Progenitor cell of endocrine pancreas (in vitro differentiated cells): ENCODE results near the gene DPY19L1. TPM values are rescaled to one million over a fixed set of nuclear protein-coding genes. Genes with fewer than 3 reads are reported as not detected.
"Not testable (repeated sequence)": the region's sequence is repeated elsewhere in the genome, so short reads cannot be mapped to it uniquely, and the experiment has no call there.

Source experiments
- DNase-seq: peaks from one replicate; pipeline ENCODE4 v3.0.0; 2021; ENCODE audit warnings: low spot score; ENCODE audit not compliant: unreplicated experiment
- H3K27ac Mint-ChIP-seq: 2 replicates; pipeline ENCODE4 v1.8.0; 2021; ENCODE audit warnings: mild to moderate bottlenecking, moderate library complexity, mixed read lengths
- H3K27me3 Mint-ChIP-seq: 2 replicates; pipeline ENCODE4 v1.8.0; 2021; ENCODE audit warnings: mixed read lengths
- H3K36me3 Mint-ChIP-seq: 2 replicates; pipeline ENCODE4 v1.8.0; 2022; ENCODE audit warnings: mixed read lengths; ENCODE audit not compliant: insufficient read depth
- H3K4me1 Mint-ChIP-seq: 2 replicates; pipeline ENCODE4 v1.8.0; 2021; ENCODE audit warnings: low read depth, mixed read lengths
- H3K4me3 Mint-ChIP-seq: 2 replicates; pipeline ENCODE4 v1.8.0; 2021; ENCODE audit warnings: low read depth, mild to moderate bottlenecking, moderate library complexity, mixed read lengths
- H3K9me3 Mint-ChIP-seq: 2 replicates; pipeline ENCODE4 v1.8.0; 2021; ENCODE audit warnings: low read depth, mixed read lengths
- CTCF ChIP-seq: fragments of 200-600 bp; sonication (generic); IDR thresholded peaks from one replicate; pipeline ENCODE4 v1.5.0; 2021; ENCODE audit warnings: antibody characterized with exemption, mild to moderate bottlenecking; ENCODE audit not compliant: unreplicated experiment
- total RNA-seq: library from RNA; stranded (reverse); gene quantifications from 2 replicates; pipeline ENCODE4 v1.2.1, GENCODE V29; 2021

DPY19L1 gene
- total RNA-seq, 1 donor from 2014 or later, result 31.6 TPM

GRCh38 chr7:34916267-34916666 is 121.0 kb downstream of the DPY19L1 start:
- no peak overlapping the region for H3K27ac Mint-ChIP-seq
- DNase-seq, result no peak
- TF ChIP-seq CTCF, result no peak
- H3K9me3 Mint-ChIP-seq, result peaks cover 20% of the 10 kb centered on the region
- no peak overlapping the region for H3K4me3 Mint-ChIP-seq
- peaks cover 2% of the 10 kb centered on the region for H3K4me1 Mint-ChIP-seq
- H3K36me3 Mint-ChIP-seq, result no peaks in the 10 kb centered on the region
- H3K27me3 Mint-ChIP-seq, result peaks cover 7% of the 10 kb centered on the region

DNA sequence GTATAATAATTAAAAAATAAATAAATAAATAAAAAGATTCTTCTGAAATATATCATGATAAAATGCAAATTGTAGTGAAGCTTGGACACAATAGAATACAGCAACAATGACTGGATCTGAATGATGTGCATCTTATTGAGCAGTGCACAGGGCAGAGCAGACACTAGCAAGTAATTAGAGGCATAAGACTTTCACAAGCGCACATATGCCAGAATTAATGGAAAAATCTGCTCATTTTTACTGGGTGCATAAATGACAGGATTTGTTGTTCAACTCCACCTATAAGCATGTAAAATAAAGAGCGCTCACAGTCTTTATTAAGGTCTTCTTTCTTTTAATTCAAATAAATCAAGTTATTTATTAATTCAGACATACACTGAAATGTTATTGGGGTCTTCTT is 125.0 kb downstream of the DPY19L1 start:
- H3K36me3 Mint-ChIP-seq, result no peaks in the 10 kb centered on the region
- no peak for TF ChIP-seq CTCF
- H3K4me3 Mint-ChIP-seq, result no peak overlapping the region
- DNase-seq, result no peak
- H3K4me1 Mint-ChIP-seq, result no peaks in the 10 kb centered on the region
- no peaks in the 10 kb centered on the region for H3K27me3 Mint-ChIP-seq
- peaks cover 23% of the 10 kb centered on the region for H3K9me3 Mint-ChIP-seq
- no peak overlapping the region for H3K27ac Mint-ChIP-seq

GRCh38 chr7:34906266-34906850 is 130.9 kb downstream of the DPY19L1 start:
- not testable (repeated sequence) for H3K4me1 Mint-ChIP-seq, H3K9me3 Mint-ChIP-seq, DNase-seq, H3K27me3 Mint-ChIP-seq, H3K36me3 Mint-ChIP-seq
- H3K4me3 Mint-ChIP-seq, result peak overlapping the region; percentile 74
- H3K27ac Mint-ChIP-seq, result peak overlapping the region; percentile 27

DNA sequence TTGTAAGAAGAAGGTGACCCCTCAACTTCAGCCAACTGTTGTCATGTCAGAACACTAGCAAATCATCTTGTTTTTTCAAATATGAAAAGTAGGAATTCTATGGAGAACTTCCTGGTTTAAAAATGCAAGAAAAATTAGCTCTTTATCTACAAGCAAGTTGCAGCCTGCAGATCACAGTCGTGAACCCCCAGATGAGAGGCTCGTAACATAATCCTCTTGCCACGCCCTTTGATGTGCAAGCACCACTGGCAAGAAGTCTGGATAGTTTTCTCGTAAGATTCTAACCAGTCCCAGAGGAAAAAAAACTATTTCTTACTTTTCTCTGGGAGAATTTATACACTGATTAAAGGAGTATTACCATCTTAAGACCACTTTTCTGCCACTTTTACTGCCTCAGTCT is 132.3 kb downstream of the DPY19L1 start:
- peaks cover 3% of the 10 kb centered on the region for H3K4me1 Mint-ChIP-seq
- no peaks in the 10 kb centered on the region for H3K27me3 Mint-ChIP-seq
- H3K27ac Mint-ChIP-seq, result no peak overlapping the region
- H3K9me3 Mint-ChIP-seq, result peaks cover 3% of the 10 kb centered on the region
- TF ChIP-seq CTCF, result no peak
- H3K36me3 Mint-ChIP-seq, result no peaks in the 10 kb centered on the region
- DNase-seq, result no peak
- H3K4me3 Mint-ChIP-seq, result no peak overlapping the region

DNA sequence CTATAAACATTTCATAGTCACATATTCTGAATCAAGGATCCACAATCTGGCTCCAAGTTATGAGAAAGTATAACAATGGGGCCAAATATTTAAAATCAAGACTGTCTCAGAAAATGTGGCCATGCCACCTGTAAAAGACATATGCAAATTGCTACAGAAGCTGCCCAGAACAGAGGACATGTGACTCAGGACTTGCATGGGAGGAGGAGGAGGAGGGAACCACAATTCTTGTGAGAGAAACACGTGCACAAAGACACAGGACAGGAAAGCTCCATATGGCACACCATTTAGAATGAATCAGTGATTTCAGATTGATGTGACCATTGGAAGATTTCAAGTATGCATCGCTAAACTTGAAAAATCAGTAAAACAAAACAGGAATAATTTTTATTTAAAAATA is 133.4 kb downstream of the DPY19L1 start:
- DNase-seq, H3K4me3 Mint-ChIP-seq, H3K4me1 Mint-ChIP-seq, H3K36me3 Mint-ChIP-seq, H3K9me3 Mint-ChIP-seq, H3K27me3 Mint-ChIP-seq, H3K27ac Mint-ChIP-seq: not testable (repeated sequence)

DNA sequence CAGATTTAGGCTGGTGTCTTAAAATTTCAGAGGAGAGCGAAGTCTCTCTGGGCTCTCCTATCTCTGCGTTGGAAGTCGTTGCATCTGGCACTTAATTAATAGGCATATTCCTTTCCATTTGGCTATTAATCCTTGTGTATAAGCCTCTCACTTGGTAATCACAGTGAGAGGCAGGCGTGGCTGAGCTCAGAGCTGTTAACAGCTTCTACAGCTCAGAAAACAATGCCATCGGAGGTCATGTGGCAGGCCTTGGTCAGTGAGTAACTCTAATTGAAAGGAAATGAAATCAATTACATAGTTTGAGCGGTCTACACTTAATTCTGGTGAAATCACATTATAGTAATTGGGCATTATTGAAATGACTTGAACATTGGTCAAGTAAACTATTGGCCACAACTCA is 135.1 kb downstream of the DPY19L1 start:
- H3K36me3 Mint-ChIP-seq, result no peaks in the 10 kb centered on the region
- H3K4me3 Mint-ChIP-seq, result no peak overlapping the region
- TF ChIP-seq CTCF, result no peak
- peaks cover 2% of the 10 kb centered on the region for H3K9me3 Mint-ChIP-seq
- peaks cover 3% of the 10 kb centered on the region for H3K4me1 Mint-ChIP-seq
- peaks cover 3% of the 10 kb centered on the region for H3K27me3 Mint-ChIP-seq
- DNase-seq, result no peak
- H3K27ac Mint-ChIP-seq, result no peak overlapping the region
